Fibroblast of villous mesenchyme (primary cell): ENCODE measurements around the gene WDFY4. TPM values are rescaled to one million over a fixed set of nuclear protein-coding genes. Genes with fewer than 3 reads are reported as not detected.

Experiments
- DNase-seq: peaks from one replicate; pipeline ENCODE4 v3.0.0-alpha.2; 2010; ENCODE audit warnings: low read depth
- H3K4me3 ChIP-seq: 2 replicates; pipeline ENCODE4 v1.5.1; 2011; ENCODE audit warnings: low read depth, mild to moderate bottlenecking, low read length
- total RNA-seq: library from RNA; depleted of rRNA; stranded (reverse); fragments of >200 nt; gene quantifications from 2 replicates; pipeline ENCODE4 v1.2.3, GENCODE V29; 2012
- TF ChIP-seq, protein P1 (sequence below): IDR thresholded peaks from 2 replicates; pipeline ENCODE4 v1.5.1; 2012; ENCODE audit warnings: low read depth, mild to moderate bottlenecking, low read length; ENCODE audit not compliant: insufficient read depth

WDFY4 gene
- total RNA-seq, 1 donor, result not detected

GRCh38 chr10:48968036-48968435 is 283.4 kb downstream of the WDFY4 start:
- H3K4me3 ChIP-seq, result no peak overlapping the region
- DNase-seq, result no peak
- TF ChIP-seq, protein P1, sequence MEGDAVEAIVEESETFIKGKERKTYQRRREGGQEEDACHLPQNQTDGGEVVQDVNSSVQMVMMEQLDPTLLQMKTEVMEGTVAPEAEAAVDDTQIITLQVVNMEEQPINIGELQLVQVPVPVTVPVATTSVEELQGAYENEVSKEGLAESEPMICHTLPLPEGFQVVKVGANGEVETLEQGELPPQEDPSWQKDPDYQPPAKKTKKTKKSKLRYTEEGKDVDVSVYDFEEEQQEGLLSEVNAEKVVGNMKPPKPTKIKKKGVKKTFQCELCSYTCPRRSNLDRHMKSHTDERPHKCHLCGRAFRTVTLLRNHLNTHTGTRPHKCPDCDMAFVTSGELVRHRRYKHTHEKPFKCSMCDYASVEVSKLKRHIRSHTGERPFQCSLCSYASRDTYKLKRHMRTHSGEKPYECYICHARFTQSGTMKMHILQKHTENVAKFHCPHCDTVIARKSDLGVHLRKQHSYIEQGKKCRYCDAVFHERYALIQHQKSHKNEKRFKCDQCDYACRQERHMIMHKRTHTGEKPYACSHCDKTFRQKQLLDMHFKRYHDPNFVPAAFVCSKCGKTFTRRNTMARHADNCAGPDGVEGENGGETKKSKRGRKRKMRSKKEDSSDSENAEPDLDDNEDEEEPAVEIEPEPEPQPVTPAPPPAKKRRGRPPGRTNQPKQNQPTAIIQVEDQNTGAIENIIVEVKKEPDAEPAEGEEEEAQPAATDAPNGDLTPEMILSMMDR, result no peak

GRCh38 chr10:48970046-48970445 is 285.4 kb downstream of the WDFY4 start:
- no peak for DNase-seq
- TF ChIP-seq, protein P1, result no peak
- no peak overlapping the region for H3K4me3 ChIP-seq

DNA sequence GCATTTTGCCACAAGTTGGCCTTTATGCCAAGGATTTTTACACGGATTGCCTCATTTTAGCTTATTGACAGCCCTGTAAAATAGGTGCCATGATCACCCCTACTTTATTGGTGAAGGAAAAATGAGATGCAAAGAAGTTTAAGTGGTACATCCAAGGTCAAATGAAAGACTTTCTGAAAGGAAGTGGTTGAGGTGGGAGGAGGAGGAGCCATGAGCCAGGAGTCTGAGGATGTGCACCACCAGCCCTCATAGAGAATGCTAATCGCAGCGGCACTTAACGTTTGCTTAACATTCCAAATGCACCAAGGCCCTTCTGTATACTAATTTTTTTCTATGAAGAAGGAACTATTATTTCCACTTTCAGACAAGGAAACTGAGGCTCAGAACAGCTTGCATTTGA is 286.0 kb downstream of the WDFY4 start:
- TF ChIP-seq, protein P1, result no peak
- H3K4me3 ChIP-seq, result no peak overlapping the region
- no peak for DNase-seq

DNA sequence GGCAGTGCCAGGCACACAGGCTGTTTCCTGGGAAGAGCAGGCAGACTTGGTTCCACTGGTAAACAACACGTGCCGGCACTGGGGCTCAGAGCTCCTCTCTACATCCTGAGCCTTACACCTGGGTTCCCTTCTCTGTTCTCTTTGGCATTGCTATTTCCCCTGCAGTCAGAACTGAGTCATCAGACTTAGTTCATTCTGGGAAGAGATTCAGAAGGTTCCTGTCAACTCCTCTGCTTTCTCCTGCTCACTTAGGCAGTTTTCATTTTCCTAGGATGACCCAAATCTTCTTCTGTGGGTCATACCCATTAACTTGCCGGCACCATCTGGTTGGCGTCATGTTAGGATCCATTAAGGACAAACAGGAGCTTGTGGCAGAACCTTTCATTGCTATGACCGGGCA is 288.4 kb downstream of the WDFY4 start:
- no peak overlapping the region for H3K4me3 ChIP-seq
- TF ChIP-seq, protein P1, result no peak
- no peak for DNase-seq

- DNase-seq, result no peak
- TF ChIP-seq, protein P1, result no peak
- H3K4me3 ChIP-seq, result no peak overlapping the region
These were observed 290.0 kb downstream of the WDFY4 start for GRCh38 chr10:48974510-48975156.

DNA sequence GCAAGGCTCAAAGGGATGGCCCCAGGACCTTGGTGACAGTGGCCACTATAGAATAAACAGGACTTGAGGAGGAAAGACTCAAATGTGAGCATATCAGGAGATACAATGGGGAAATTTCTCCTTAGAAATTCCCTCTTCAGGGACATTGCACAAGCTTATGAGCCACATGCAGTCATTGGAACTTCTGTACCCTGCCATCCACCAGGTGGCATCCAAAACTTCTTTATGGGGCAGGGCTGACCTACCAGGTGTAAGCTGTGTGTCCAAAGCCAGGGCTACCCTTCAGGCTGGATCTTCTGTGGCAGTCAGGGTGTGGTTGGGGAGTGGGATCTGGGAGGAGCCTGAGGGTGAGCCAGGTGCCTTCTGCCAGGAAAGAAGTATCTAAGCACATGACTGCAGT is 291.5 kb downstream of the WDFY4 start:
- TF ChIP-seq, protein P1, result peak; percentile 22
- DNase-seq, result peak; percentile 18

DNA sequence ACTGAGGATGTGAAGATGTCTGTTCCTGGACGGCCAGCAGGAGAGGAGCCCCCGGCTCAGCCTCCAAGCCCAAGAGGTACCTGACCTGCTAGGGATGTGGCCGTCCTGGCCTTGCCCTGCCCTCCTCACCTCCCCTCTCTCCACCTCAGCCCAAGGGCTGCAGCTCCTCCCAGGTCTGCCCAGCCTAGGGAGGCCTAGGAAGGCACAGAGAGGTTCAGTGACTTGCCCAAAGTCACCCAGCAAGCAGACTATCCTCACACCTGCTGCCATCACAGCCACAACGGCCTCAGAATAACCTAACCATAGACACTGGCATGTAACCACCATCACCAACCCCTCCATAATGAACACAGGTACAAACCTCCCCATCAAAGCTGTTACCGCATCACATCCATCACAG is 293.6 kb downstream of the WDFY4 start:
- no peak overlapping the region for H3K4me3 ChIP-seq
- no peak for DNase-seq
- TF ChIP-seq, protein P1, result no peak

More for the DNA sequence above, 291.5 kb downstream of the WDFY4 start:
- no peak overlapping the region for H3K4me3 ChIP-seq
